Measurements from ENCODE around the gene ADIPOQ.
"Not testable (repeated sequence)": the region's sequence is repeated elsewhere in the genome, so short reads cannot be mapped to it uniquely, and the experiment has no call there.

The ADIPOQ gene

GRCh38 chr3:186857743-186858142, 15.2 kb downstream of the ADIPOQ start:
- DNase-seq: no peak
- no peak for TF ChIP-seq CTCF (IDR thresholded peaks at IDR 0.05; ENCODE audit: low read depth, low read length)
- H3K27ac ChIP-seq: no peak overlapping the region
- H3K4me3 ChIP-seq (ENCODE audit: low read depth, low read length): no peak overlapping the region
- H3K27me3 ChIP-seq (ENCODE audit: insufficient read depth, low read depth, severe bottlenecking): no peaks in the 10 kb centered on the region
- H3K36me3 ChIP-seq: no peaks in the 10 kb centered on the region
- no peaks in the 10 kb centered on the region for H3K9me3 ChIP-seq (ENCODE audit: severe bottlenecking)

- not testable (repeated sequence) for H3K27me3 ChIP-seq (ENCODE audit: insufficient read depth, low read depth, severe bottlenecking); DNase-seq; H3K4me3 ChIP-seq (ENCODE audit: low read depth, low read length); H3K36me3 ChIP-seq; H3K9me3 ChIP-seq (ENCODE audit: severe bottlenecking); H3K27ac ChIP-seq
These were observed 22.8 kb downstream of the ADIPOQ start for GRCh38 chr3:186865215-186865853.

- H3K36me3 ChIP-seq; DNase-seq; H3K27me3 ChIP-seq (ENCODE audit: insufficient read depth, low read depth, severe bottlenecking); H3K4me3 ChIP-seq (ENCODE audit: low read depth, low read length); H3K27ac ChIP-seq; H3K9me3 ChIP-seq (ENCODE audit: severe bottlenecking): not testable (repeated sequence)
These were observed 23.6 kb downstream of the ADIPOQ start for GRCh38 chr3:186866095-186866494.

GRCh38 chr3:186869253-186870100, 27.0 kb downstream of the ADIPOQ start:
- Histone ChIP-seq H3K4me3 (ENCODE audit: low read depth, low read length) (no peak overlapping the region), H3K27ac (no peak overlapping the region), H3K36me3 (no peaks in the 10 kb centered on the region), H3K9me3 (ENCODE audit: severe bottlenecking) (no peaks in the 10 kb centered on the region), H3K27me3 (ENCODE audit: insufficient read depth, low read depth, severe bottlenecking) (no peaks in the 10 kb centered on the region)
- DNase-seq: no peak
- TF ChIP-seq CTCF (IDR thresholded peaks at IDR 0.05; ENCODE audit: low read depth, low read length): no peak

- Histone ChIP-seq H3K36me3 (no peaks in the 10 kb centered on the region), H3K4me3 (ENCODE audit: low read depth, low read length) (no peak overlapping the region), H3K27ac (no peak overlapping the region), H3K9me3 (ENCODE audit: severe bottlenecking) (no peaks in the 10 kb centered on the region), H3K27me3 (ENCODE audit: insufficient read depth, low read depth, severe bottlenecking) (no peaks in the 10 kb centered on the region)
- DNase-seq: no peak
- no peak for TF ChIP-seq CTCF (IDR thresholded peaks at IDR 0.05; ENCODE audit: low read depth, low read length)
These were observed 28.1 kb downstream of the ADIPOQ start for GRCh38 chr3:186870421-186871201.

GRCh38 chr3:186871403-186871924, 29.0 kb downstream of the ADIPOQ start:
- H3K27me3 ChIP-seq (ENCODE audit: insufficient read depth, low read depth, severe bottlenecking): no peaks in the 10 kb centered on the region
- no peak for DNase-seq
- no peak for TF ChIP-seq CTCF (IDR thresholded peaks at IDR 0.05; ENCODE audit: low read depth, low read length)

GRCh38 chr3:186873796-186874195, 31.3 kb downstream of the ADIPOQ start:
- DNase-seq; H3K27ac ChIP-seq; H3K9me3 ChIP-seq (ENCODE audit: severe bottlenecking); H3K4me3 ChIP-seq (ENCODE audit: low read depth, low read length); H3K36me3 ChIP-seq; H3K27me3 ChIP-seq (ENCODE audit: insufficient read depth, low read depth, severe bottlenecking): not testable (repeated sequence)

More at GRCh38 chr3:186871403-186871924, 29.0 kb downstream of the ADIPOQ start:
- Histone ChIP-seq H3K36me3 (no peaks in the 10 kb centered on the region), H3K9me3 (ENCODE audit: severe bottlenecking) (no peaks in the 10 kb centered on the region), H3K27ac (no peak overlapping the region), H3K4me3 (ENCODE audit: low read depth, low read length) (no peak overlapping the region)

- not testable (repeated sequence) for DNase-seq; H3K9me3 ChIP-seq (ENCODE audit: severe bottlenecking); H3K27me3 ChIP-seq (ENCODE audit: insufficient read depth, low read depth, severe bottlenecking); H3K36me3 ChIP-seq; H3K4me3 ChIP-seq (ENCODE audit: low read depth, low read length); H3K27ac ChIP-seq
These were observed 31.7 kb downstream of the ADIPOQ start for GRCh38 chr3:186874216-186874615.

GRCh38 chr3:186874841-186875240, 32.3 kb downstream of the ADIPOQ start:
- H3K4me3 ChIP-seq (ENCODE audit: low read depth, low read length); H3K27me3 ChIP-seq (ENCODE audit: insufficient read depth, low read depth, severe bottlenecking); H3K36me3 ChIP-seq; DNase-seq; H3K9me3 ChIP-seq (ENCODE audit: severe bottlenecking): not testable (repeated sequence)
- peak overlapping the region; percentile 55 for H3K27ac ChIP-seq
